Tibial nerve (tissue), 4 donors: ENCODE measurements around the gene STARD3.

Experiments
- CTCF ChIP-seq, 5 experiments: fragments of 200-600 bp in 3 of 5; fragments of 450-650 bp in 2 of 5; sonication (generic) in 3 of 5; IDR thresholded peaks; one replicate each; pipeline ENCODE4 v1.5.1; 2016 to 2019; ENCODE audit warnings: antibody characterized with exemption in 5 of 5, mild to moderate bottlenecking in 3 of 5, moderate library complexity in 2 of 5
- EP300 ChIP-seq, 2 donors: sonication (generic); formaldehyde crosslinking; IDR thresholded peaks; one replicate each; pipeline ENCODE4 v1.6.1; 2017; ENCODE audit warnings: antibody characterized with exemption in 2 of 2, mild to moderate bottlenecking in 1 of 2
- POLR2A ChIP-seq, 2 donors: fragments of 450-650 bp; IDR thresholded peaks; one replicate each; pipeline ENCODE4 v1.6.1; 2017; ENCODE audit warnings: antibody characterized with exemption in 2 of 2, mild to moderate bottlenecking in 2 of 2, moderate library complexity in 2 of 2

DNA sequence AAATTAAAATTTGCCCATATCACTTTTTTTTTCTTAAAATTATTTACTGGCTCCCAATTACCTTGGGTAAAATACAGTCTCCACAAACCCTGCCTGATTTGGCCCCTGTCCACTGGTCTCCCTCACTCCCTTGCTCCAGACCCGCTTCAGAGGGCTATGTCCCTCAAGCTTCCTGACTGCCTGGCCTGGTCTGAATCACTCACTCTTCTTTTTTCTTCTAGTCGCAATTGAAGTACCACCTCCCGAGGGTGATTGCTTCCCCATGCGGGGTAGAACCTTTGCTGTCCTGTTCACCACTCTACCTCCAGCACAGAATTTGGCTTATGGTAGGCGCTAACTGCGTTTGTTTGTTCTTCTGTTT is 51.5 kb downstream of the STARD3 start:
- TF ChIP-seq CTCF (IDR thresholded peaks at IDR 0.05) (no peak), POLR2A (IDR thresholded peaks at IDR 0.05) (no peak), EP300 (IDR thresholded peaks at IDR 0.05) (no peak)
